Gastrocnemius medialis (tissue), 4 donors: ENCODE measurements around the gene PITX3.
"Not testable (repeated sequence)": the region's sequence is repeated elsewhere in the genome, so short reads cannot be mapped to it uniquely, and the experiment has no call there.

Experiments
- POLR2A ChIP-seq, 2 donors: fragments of 450-650 bp; IDR thresholded peaks; one replicate each; pipeline ENCODE4 v1.6.1; 2017; ENCODE audit warnings: antibody characterized with exemption in 2 of 2, mild to moderate bottlenecking in 2 of 2, moderate library complexity in 2 of 2
- TF ChIP-seq, protein P1 (sequence below), 5 experiments: fragments of 450-650 bp in 3 of 5; fragments of 200-600 bp in 2 of 5; sonication (generic) in 2 of 5; IDR thresholded peaks in 4 of 5; conservative IDR thresholded peaks in 1 of 5; 1 replicate in 4 of 5; 2 replicates in 1 of 5; pipeline ENCODE4 v1.5.1; 2016 to 2019; ENCODE audit warnings: antibody characterized with exemption in 5 of 5, mild to moderate bottlenecking in 3 of 5, moderate library complexity in 3 of 5

DNA sequence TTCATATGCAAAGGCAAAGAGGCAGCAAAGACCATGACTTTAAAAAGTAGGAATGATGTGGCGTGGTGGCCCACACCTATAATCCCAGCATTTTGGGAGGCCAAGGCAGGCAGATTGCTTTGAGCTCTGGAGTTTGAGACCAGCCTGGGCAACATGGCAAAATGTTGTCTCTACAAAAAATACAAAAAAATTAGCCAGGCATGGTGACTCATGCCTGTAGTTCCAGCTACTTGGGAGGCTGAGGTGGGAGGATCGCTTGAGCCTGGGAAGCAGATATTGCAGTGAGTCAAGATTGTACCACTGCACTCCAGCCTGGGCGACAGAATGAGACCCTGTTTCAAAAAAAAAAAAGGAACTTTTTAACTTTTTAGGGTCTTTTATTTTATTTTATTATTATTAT lies 11.2 kb upstream of the PITX3 start:
- not testable (repeated sequence) for TF ChIP-seq POLR2A (IDR thresholded peaks at IDR 0.05)
- TF ChIP-seq, protein P1, sequence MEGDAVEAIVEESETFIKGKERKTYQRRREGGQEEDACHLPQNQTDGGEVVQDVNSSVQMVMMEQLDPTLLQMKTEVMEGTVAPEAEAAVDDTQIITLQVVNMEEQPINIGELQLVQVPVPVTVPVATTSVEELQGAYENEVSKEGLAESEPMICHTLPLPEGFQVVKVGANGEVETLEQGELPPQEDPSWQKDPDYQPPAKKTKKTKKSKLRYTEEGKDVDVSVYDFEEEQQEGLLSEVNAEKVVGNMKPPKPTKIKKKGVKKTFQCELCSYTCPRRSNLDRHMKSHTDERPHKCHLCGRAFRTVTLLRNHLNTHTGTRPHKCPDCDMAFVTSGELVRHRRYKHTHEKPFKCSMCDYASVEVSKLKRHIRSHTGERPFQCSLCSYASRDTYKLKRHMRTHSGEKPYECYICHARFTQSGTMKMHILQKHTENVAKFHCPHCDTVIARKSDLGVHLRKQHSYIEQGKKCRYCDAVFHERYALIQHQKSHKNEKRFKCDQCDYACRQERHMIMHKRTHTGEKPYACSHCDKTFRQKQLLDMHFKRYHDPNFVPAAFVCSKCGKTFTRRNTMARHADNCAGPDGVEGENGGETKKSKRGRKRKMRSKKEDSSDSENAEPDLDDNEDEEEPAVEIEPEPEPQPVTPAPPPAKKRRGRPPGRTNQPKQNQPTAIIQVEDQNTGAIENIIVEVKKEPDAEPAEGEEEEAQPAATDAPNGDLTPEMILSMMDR (IDR thresholded peaks at IDR 0.05 in 4 of 5, conservative IDR thresholded peaks at IDR 0.05 in 1 of 5): not testable (repeated sequence)
